ENCODE results near the gene COL4A5.

The COL4A5 gene

DNA sequence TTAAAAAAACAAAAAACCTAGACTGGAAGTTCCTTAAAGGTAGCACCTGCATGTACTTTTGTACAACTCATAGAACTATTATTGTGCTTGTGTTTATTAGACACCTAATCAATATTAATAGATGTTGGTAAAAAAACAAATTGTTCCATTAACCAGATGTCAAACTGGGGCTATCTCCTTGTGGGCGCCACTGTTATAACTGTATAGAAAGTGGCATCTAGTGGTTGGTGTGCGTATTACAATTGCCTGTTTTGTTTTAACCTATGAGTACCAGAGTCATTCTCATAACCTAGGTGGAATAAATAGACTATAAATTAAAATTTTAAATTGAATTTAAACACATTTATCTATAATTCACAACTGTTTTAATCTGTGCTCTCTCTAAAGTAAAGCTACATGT, 97.4 kb downstream of the COL4A5 start:
- H3K4me1 ChIP-seq (ENCODE audit: control insufficient read depth, insufficient read depth, low read length) = peaks cover 28% of the 10 kb centered on the region
- H3K9ac ChIP-seq (ENCODE audit: low read depth, low read length) = no peak overlapping the region
- no peaks in the 10 kb centered on the region for H3K27me3 ChIP-seq (ENCODE audit: control insufficient read depth, insufficient read depth, low read length)
- H3K36me3 ChIP-seq (ENCODE audit: control insufficient read depth, insufficient read depth, low read length) = no peaks in the 10 kb centered on the region; the same call in 1 of the 2 replicates
- H3K9me3 ChIP-seq (ENCODE audit: control insufficient read depth, insufficient read depth, low read length) = no peaks in the 10 kb centered on the region
- H3K27ac ChIP-seq (ENCODE audit: low read depth, low read length) = no peak overlapping the region
- no peak overlapping the region for H3K4me3 ChIP-seq (ENCODE audit: low read depth, low read length)

DNA sequence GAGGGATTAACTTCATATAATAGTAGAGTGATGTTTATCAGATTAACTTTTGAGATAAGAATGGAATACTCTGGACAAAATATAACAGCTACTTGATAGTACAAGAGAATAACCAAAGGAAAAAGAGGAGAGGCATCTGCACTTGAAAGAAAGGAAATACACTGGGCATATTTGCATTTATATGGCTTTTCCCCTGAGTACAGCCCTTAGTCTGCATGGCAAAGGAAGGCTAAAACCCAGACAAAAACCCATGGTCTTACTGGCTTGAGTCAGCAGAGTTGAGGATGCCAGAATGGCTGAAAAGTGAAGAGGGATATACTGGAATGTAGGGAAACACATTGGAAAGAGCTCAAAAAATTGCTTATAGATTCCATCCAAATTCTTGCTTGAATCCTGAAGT, 101.6 kb downstream of the COL4A5 start:
- no peak overlapping the region for H3K4me3 ChIP-seq (ENCODE audit: low read depth, low read length)
- H3K9ac ChIP-seq (ENCODE audit: low read depth, low read length) = no peak overlapping the region
- peak overlapping the region; percentile 73 for H3K27ac ChIP-seq (ENCODE audit: low read depth, low read length)
- no peaks in the 10 kb centered on the region for H3K9me3 ChIP-seq (ENCODE audit: control insufficient read depth, insufficient read depth, low read length)
- no peaks in the 10 kb centered on the region for H3K27me3 ChIP-seq (ENCODE audit: control insufficient read depth, insufficient read depth, low read length)
- no peaks in the 10 kb centered on the region; the same call in 1 of the 2 replicates for H3K36me3 ChIP-seq (ENCODE audit: control insufficient read depth, insufficient read depth, low read length)
- peaks cover 23% of the 10 kb centered on the region for H3K4me1 ChIP-seq (ENCODE audit: control insufficient read depth, insufficient read depth, low read length)

- Histone ChIP-seq H3K4me3 (ENCODE audit: low read depth, low read length) (no peak overlapping the region), H3K36me3 (ENCODE audit: control insufficient read depth, insufficient read depth, low read length) (peaks cover 19% of the 10 kb centered on the region), H3K9ac (ENCODE audit: low read depth, low read length) (no peak overlapping the region), H3K4me1 (ENCODE audit: control insufficient read depth, insufficient read depth, low read length) (no peaks in the 10 kb centered on the region), H3K9me3 (ENCODE audit: control insufficient read depth, insufficient read depth, low read length) (no peaks in the 10 kb centered on the region), H3K27ac (ENCODE audit: low read depth, low read length) (no peak overlapping the region), H3K27me3 (ENCODE audit: control insufficient read depth, insufficient read depth, low read length) (no peaks in the 10 kb centered on the region)
Observed at GRCh38 chrX:108557580-108557979, 117.9 kb downstream of the COL4A5 start.

DNA sequence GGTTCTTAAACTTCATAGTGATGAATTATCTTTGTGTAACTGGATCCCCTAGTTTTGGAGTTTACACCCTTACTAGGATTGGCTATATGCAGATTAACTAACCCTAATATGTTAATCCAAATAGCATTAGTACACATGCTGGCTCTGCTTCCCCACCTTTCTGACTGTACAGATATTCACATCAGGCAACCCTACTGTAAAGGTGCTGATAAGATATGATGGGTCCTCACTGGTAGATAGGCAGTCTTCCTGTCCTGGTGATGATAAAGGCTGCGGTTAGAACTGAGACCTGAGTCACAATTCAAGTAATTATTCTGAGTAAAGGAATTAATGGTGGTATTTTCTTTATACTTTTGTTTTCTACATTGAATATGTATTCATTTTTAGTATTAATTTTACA, 118.6 kb downstream of the COL4A5 start:
- H3K36me3 ChIP-seq (ENCODE audit: control insufficient read depth, insufficient read depth, low read length) = peaks cover 19% of the 10 kb centered on the region
- H3K9ac ChIP-seq (ENCODE audit: low read depth, low read length) = no peak overlapping the region
- H3K27me3 ChIP-seq (ENCODE audit: control insufficient read depth, insufficient read depth, low read length) = no peaks in the 10 kb centered on the region
- H3K9me3 ChIP-seq (ENCODE audit: control insufficient read depth, insufficient read depth, low read length) = no peaks in the 10 kb centered on the region
- no peak overlapping the region for H3K4me3 ChIP-seq (ENCODE audit: low read depth, low read length)
- no peak overlapping the region for H3K27ac ChIP-seq (ENCODE audit: low read depth, low read length)
- no peaks in the 10 kb centered on the region for H3K4me1 ChIP-seq (ENCODE audit: control insufficient read depth, insufficient read depth, low read length)

- no peaks in the 10 kb centered on the region for H3K27me3 ChIP-seq (ENCODE audit: control insufficient read depth, insufficient read depth, low read length)
- no peak overlapping the region for H3K4me3 ChIP-seq (ENCODE audit: low read depth, low read length)
- peaks cover 9% of the 10 kb centered on the region for H3K4me1 ChIP-seq (ENCODE audit: control insufficient read depth, insufficient read depth, low read length)
- H3K9me3 ChIP-seq (ENCODE audit: control insufficient read depth, insufficient read depth, low read length) = no peaks in the 10 kb centered on the region
- no peak overlapping the region for H3K27ac ChIP-seq (ENCODE audit: low read depth, low read length)
- H3K36me3 ChIP-seq (ENCODE audit: control insufficient read depth, insufficient read depth, low read length) = peaks cover 33% of the 10 kb centered on the region
- no peak overlapping the region for H3K9ac ChIP-seq (ENCODE audit: low read depth, low read length)
Observed at GRCh38 chrX:108573136-108573535, 133.5 kb downstream of the COL4A5 start.

DNA sequence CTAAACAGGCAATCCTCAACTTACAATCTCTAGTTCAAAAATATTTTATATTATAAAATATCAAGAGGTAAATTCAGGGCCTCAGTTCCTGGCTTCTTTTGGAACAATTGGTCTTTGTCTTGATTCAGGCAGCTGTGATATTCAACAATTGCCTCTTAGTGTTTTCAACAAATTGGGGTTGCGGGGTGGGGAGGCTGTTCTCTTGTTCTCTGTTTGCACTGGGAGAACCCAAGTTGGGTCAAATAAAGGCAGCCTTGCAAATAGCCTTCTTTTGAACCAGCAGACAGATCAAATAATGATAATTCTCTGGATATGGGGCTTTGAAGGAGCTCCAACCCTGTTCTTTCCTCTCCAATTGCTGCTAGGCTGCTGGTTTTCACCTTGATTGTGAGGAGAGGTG, 142.5 kb downstream of the COL4A5 start:
- peaks cover 56% of the 10 kb centered on the region for H3K36me3 ChIP-seq (ENCODE audit: control insufficient read depth, insufficient read depth, low read length)
- H3K9me3 ChIP-seq (ENCODE audit: control insufficient read depth, insufficient read depth, low read length) = no peaks in the 10 kb centered on the region
- H3K27me3 ChIP-seq (ENCODE audit: control insufficient read depth, insufficient read depth, low read length) = no peaks in the 10 kb centered on the region
- no peak overlapping the region for H3K27ac ChIP-seq (ENCODE audit: low read depth, low read length)
- H3K9ac ChIP-seq (ENCODE audit: low read depth, low read length) = no peak overlapping the region
- no peak overlapping the region for H3K4me3 ChIP-seq (ENCODE audit: low read depth, low read length)
- peaks cover 38% of the 10 kb centered on the region for H3K4me1 ChIP-seq (ENCODE audit: control insufficient read depth, insufficient read depth, low read length)

DNA sequence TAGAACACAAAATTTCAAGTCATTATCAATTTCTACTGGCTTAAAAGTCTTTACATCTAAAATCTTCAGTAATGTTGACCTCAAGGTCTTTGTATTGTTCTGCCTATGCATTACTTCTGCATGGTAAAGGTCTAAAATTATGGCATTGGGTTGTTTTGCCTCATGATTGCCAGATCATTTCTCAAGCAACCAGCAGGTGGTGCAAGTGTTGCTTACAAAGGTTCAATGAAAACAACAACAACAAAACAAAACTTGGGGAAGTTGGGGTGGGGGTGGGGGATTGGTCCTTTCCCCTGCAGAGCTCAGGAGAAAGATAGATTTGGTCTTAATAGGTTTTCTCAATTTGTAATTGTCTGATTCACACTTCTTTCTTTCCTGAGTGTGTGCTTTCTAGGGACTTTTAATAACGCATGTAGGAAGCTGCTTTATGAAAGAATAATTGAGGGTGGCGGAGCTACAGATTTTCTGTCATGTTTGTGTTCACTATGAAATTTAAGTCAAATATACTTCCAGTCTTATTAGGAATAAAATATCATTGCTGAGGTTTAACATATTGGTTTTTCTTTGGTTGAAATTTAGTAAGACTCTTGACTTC, 145.1 kb downstream of the COL4A5 start:
- Histone ChIP-seq H3K9ac (ENCODE audit: low read depth, low read length) (no peak overlapping the region), H3K27ac (ENCODE audit: low read depth, low read length) (no peak overlapping the region), H3K4me3 (ENCODE audit: low read depth, low read length) (no peak overlapping the region), H3K4me1 (ENCODE audit: control insufficient read depth, insufficient read depth, low read length) (peaks cover 27% of the 10 kb centered on the region), H3K27me3 (ENCODE audit: control insufficient read depth, insufficient read depth, low read length) (no peaks in the 10 kb centered on the region), H3K36me3 (ENCODE audit: control insufficient read depth, insufficient read depth, low read length) (peaks cover 44% of the 10 kb centered on the region), H3K9me3 (ENCODE audit: control insufficient read depth, insufficient read depth, low read length) (no peaks in the 10 kb centered on the region)

GRCh38 chrX:108590496-108590895, 150.9 kb downstream of the COL4A5 start:
- peaks cover 56% of the 10 kb centered on the region for H3K36me3 ChIP-seq (ENCODE audit: control insufficient read depth, insufficient read depth, low read length)
- H3K9ac ChIP-seq (ENCODE audit: low read depth, low read length) = no peak overlapping the region

GRCh38 chrX:108601276-108601675, 161.6 kb downstream of the COL4A5 start:
- H3K36me3 ChIP-seq (ENCODE audit: control insufficient read depth, insufficient read depth, low read length) = peaks cover 77% of the 10 kb centered on the region
- no peaks in the 10 kb centered on the region for H3K9me3 ChIP-seq (ENCODE audit: control insufficient read depth, insufficient read depth, low read length)
- 0 out of 2 replicates have a peak, but pooled peaks cover 6% of the 10 kb centered on the region for H3K4me1 ChIP-seq (ENCODE audit: control insufficient read depth, insufficient read depth, low read length)
- no peak overlapping the region for H3K4me3 ChIP-seq (ENCODE audit: low read depth, low read length)
- H3K9ac ChIP-seq (ENCODE audit: low read depth, low read length) = no peak overlapping the region
- no peaks in the 10 kb centered on the region for H3K27me3 ChIP-seq (ENCODE audit: control insufficient read depth, insufficient read depth, low read length)
- no peak overlapping the region for H3K27ac ChIP-seq (ENCODE audit: low read depth, low read length)

More at GRCh38 chrX:108590496-108590895, 150.9 kb downstream of the COL4A5 start:
- Histone ChIP-seq H3K27me3 (ENCODE audit: control insufficient read depth, insufficient read depth, low read length) (no peaks in the 10 kb centered on the region), H3K9me3 (ENCODE audit: control insufficient read depth, insufficient read depth, low read length) (no peaks in the 10 kb centered on the region), H3K27ac (ENCODE audit: low read depth, low read length) (no peak overlapping the region), H3K4me3 (ENCODE audit: low read depth, low read length) (no peak overlapping the region), H3K4me1 (ENCODE audit: control insufficient read depth, insufficient read depth, low read length) (no peaks in the 10 kb centered on the region)

- Histone ChIP-seq H3K27ac (ENCODE audit: low read depth, low read length) (no peak overlapping the region), H3K9ac (ENCODE audit: low read depth, low read length) (no peak overlapping the region), H3K9me3 (ENCODE audit: control insufficient read depth, insufficient read depth, low read length) (no peaks in the 10 kb centered on the region), H3K4me3 (ENCODE audit: low read depth, low read length) (no peak overlapping the region), H3K4me1 (ENCODE audit: control insufficient read depth, insufficient read depth, low read length) (no peaks in the 10 kb centered on the region), H3K27me3 (ENCODE audit: control insufficient read depth, insufficient read depth, low read length) (no peaks in the 10 kb centered on the region), H3K36me3 (ENCODE audit: control insufficient read depth, insufficient read depth, low read length) (peaks cover 31% of the 10 kb centered on the region)
Observed at GRCh38 chrX:108610141-108610540, 170.5 kb downstream of the COL4A5 start.

- Histone ChIP-seq H3K27me3 (ENCODE audit: control insufficient read depth, insufficient read depth, low read length) (no peaks in the 10 kb centered on the region), H3K36me3 (ENCODE audit: control insufficient read depth, insufficient read depth, low read length) (peaks cover 6% of the 10 kb centered on the region), H3K4me1 (ENCODE audit: control insufficient read depth, insufficient read depth, low read length) (no peaks in the 10 kb centered on the region), H3K27ac (ENCODE audit: low read depth, low read length) (no peak overlapping the region), H3K9ac (ENCODE audit: low read depth, low read length) (no peak overlapping the region), H3K9me3 (ENCODE audit: control insufficient read depth, insufficient read depth, low read length) (no peaks in the 10 kb centered on the region), H3K4me3 (ENCODE audit: low read depth, low read length) (no peak overlapping the region)
Observed at GRCh38 chrX:108614616-108615015, 175.0 kb downstream of the COL4A5 start.

Measured in HUES48 (cell line).